Mucosa of stomach (tissue), 1 donor: ENCODE measurements around the gene MYLK2.

Experiments used
- H3K27me3 ChIP-seq: one replicate; pipeline ENCODE4 v1.7.0; 2013; ENCODE audit warnings: mild to moderate bottlenecking, low read length; ENCODE audit not compliant: control insufficient read depth, insufficient read depth
- H3K36me3 ChIP-seq: one replicate; pipeline ENCODE4 v1.7.0; 2013; ENCODE audit warnings: low read length; ENCODE audit not compliant: control insufficient read depth, insufficient read depth
- H3K4me1 ChIP-seq: one replicate; pipeline ENCODE4 v1.7.0; 2013; ENCODE audit warnings: mild to moderate bottlenecking, low read length; ENCODE audit not compliant: control insufficient read depth, insufficient read depth
- H3K4me3 ChIP-seq: one replicate; pipeline ENCODE4 v1.7.0; 2013; ENCODE audit warnings: low read length
- H3K9ac ChIP-seq: one replicate; pipeline ENCODE4 v1.7.0; 2013; ENCODE audit warnings: mild to moderate bottlenecking, low read length, moderate library complexity
- H3K9me3 ChIP-seq: one replicate; pipeline ENCODE4 v1.7.0; 2013; ENCODE audit warnings: mild to moderate bottlenecking, low read length, moderate library complexity; ENCODE audit not compliant: control insufficient read depth
- donor health status: Pancreatic carcinoma.

MYLK2 gene

GRCh38 chr20:31862157-31862470 lies 43.0 kb downstream of the MYLK2 start:
- Histone ChIP-seq H3K4me1 (peaks cover 10% of the 10 kb centered on the region), H3K4me3 (no peak overlapping the region), H3K9ac (no peak overlapping the region), H3K9me3 (no peaks in the 10 kb centered on the region), H3K27me3 (peaks cover 23% of the 10 kb centered on the region), H3K36me3 (no peaks in the 10 kb centered on the region)

- Histone ChIP-seq H3K9ac (no peak overlapping the region), H3K27me3 (peaks cover 23% of the 10 kb centered on the region), H3K4me1 (peaks cover 10% of the 10 kb centered on the region), H3K9me3 (no peaks in the 10 kb centered on the region), H3K4me3 (no peak overlapping the region), H3K36me3 (no peaks in the 10 kb centered on the region)
Measured at GRCh38 chr20:31862506-31862905, 43.4 kb downstream of the MYLK2 start.

GRCh38 chr20:31863296-31864085 lies 44.3 kb downstream of the MYLK2 start:
- Histone ChIP-seq H3K4me3 (no peak overlapping the region), H3K4me1 (peaks cover 10% of the 10 kb centered on the region), H3K27me3 (peaks cover 23% of the 10 kb centered on the region), H3K9me3 (no peaks in the 10 kb centered on the region), H3K36me3 (no peaks in the 10 kb centered on the region), H3K9ac (no peak overlapping the region)

GRCh38 chr20:31864521-31865400 lies 45.6 kb downstream of the MYLK2 start:
- Histone ChIP-seq H3K4me1 (peaks cover 15% of the 10 kb centered on the region), H3K4me3 (no peak overlapping the region), H3K27me3 (peaks cover 26% of the 10 kb centered on the region), H3K9ac (no peak overlapping the region), H3K36me3 (no peaks in the 10 kb centered on the region), H3K9me3 (no peaks in the 10 kb centered on the region)

- no peaks in the 10 kb centered on the region for H3K36me3 ChIP-seq
- peaks cover 17% of the 10 kb centered on the region for H3K4me1 ChIP-seq
- no peaks in the 10 kb centered on the region for H3K9me3 ChIP-seq
- H3K4me3 ChIP-seq, result no peak overlapping the region
- peaks cover 27% of the 10 kb centered on the region for H3K27me3 ChIP-seq
- no peak overlapping the region for H3K9ac ChIP-seq
Measured at GRCh38 chr20:31866221-31866620, 47.1 kb downstream of the MYLK2 start.

GRCh38 chr20:31868853-31869672 lies 49.9 kb downstream of the MYLK2 start:
- peaks cover 32% of the 10 kb centered on the region for H3K27me3 ChIP-seq
- peaks cover 15% of the 10 kb centered on the region for H3K4me1 ChIP-seq
- no peak overlapping the region for H3K4me3 ChIP-seq
- H3K9ac ChIP-seq, result peak overlapping the region; percentile 59
- H3K9me3 ChIP-seq, result no peaks in the 10 kb centered on the region
- no peaks in the 10 kb centered on the region for H3K36me3 ChIP-seq

- peaks cover 32% of the 10 kb centered on the region for H3K27me3 ChIP-seq
- H3K36me3 ChIP-seq, result no peaks in the 10 kb centered on the region
- H3K9ac ChIP-seq, result peak overlapping the region; percentile 59
- peak overlapping the region; percentile 22 for H3K4me3 ChIP-seq
- no peaks in the 10 kb centered on the region for H3K9me3 ChIP-seq
- peaks cover 15% of the 10 kb centered on the region for H3K4me1 ChIP-seq
Measured at GRCh38 chr20:31869673-31869941, 50.5 kb downstream of the MYLK2 start.

GRCh38 chr20:31869942-31870725 lies 51.0 kb downstream of the MYLK2 start, which contains the start of the genes DUSP15 and TTLL9:
Gene DUSP15 (minus strand): TSS chr20:31870527. CDS start chr20:31870337, 190 bp downstream.
Gene TTLL9 (plus strand): TSS chr20:31870634. CDS start chr20:31871127, 493 bp downstream.
- H3K36me3 ChIP-seq, result no peaks in the 10 kb centered on the region
- H3K27me3 ChIP-seq, result peaks cover 32% of the 10 kb centered on the region
- peak within 1 kb of the TSS; percentile 22 for H3K4me3 ChIP-seq
- no peaks in the 10 kb centered on the region for H3K9me3 ChIP-seq
- H3K4me1 ChIP-seq, result peaks cover 15% of the 10 kb centered on the region
- H3K9ac ChIP-seq, result peak within 1 kb of the TSS; percentile 59

GRCh38 chr20:31870726-31871617 lies 51.8 kb downstream of the MYLK2 start:
- Histone ChIP-seq H3K9me3 (no peaks in the 10 kb centered on the region), H3K27me3 (peaks cover 32% of the 10 kb centered on the region), H3K36me3 (no peaks in the 10 kb centered on the region), H3K9ac (peak overlapping the region; percentile 59), H3K4me1 (peaks cover 15% of the 10 kb centered on the region), H3K4me3 (no peak overlapping the region)

- Histone ChIP-seq H3K36me3 (no peaks in the 10 kb centered on the region), H3K9ac (no peak overlapping the region), H3K9me3 (no peaks in the 10 kb centered on the region), H3K4me3 (no peak overlapping the region), H3K4me1 (peaks cover 15% of the 10 kb centered on the region), H3K27me3 (peaks cover 32% of the 10 kb centered on the region)
Measured at GRCh38 chr20:31871618-31871954, 52.4 kb downstream of the MYLK2 start.

GRCh38 chr20:31872406-31872805 lies 53.2 kb downstream of the MYLK2 start:
- H3K9ac ChIP-seq, result no peak overlapping the region
- no peak overlapping the region for H3K4me3 ChIP-seq
- no peaks in the 10 kb centered on the region for H3K36me3 ChIP-seq
- peaks cover 32% of the 10 kb centered on the region for H3K27me3 ChIP-seq
- H3K9me3 ChIP-seq, result no peaks in the 10 kb centered on the region
- peaks cover 15% of the 10 kb centered on the region for H3K4me1 ChIP-seq
